Measurements from ENCODE around the gene OGFOD2. TPM values are rescaled to one million over a fixed set of nuclear protein-coding genes. Genes with fewer than 3 reads are reported as not detected.

OGFOD2 gene
- total and polyA plus RNA-seq, 2 of the 13 experiments (the other 11 are each of a cell fraction or from before 2014, with no cell fraction given), result 13.2 to 14.6 TPM

DNA sequence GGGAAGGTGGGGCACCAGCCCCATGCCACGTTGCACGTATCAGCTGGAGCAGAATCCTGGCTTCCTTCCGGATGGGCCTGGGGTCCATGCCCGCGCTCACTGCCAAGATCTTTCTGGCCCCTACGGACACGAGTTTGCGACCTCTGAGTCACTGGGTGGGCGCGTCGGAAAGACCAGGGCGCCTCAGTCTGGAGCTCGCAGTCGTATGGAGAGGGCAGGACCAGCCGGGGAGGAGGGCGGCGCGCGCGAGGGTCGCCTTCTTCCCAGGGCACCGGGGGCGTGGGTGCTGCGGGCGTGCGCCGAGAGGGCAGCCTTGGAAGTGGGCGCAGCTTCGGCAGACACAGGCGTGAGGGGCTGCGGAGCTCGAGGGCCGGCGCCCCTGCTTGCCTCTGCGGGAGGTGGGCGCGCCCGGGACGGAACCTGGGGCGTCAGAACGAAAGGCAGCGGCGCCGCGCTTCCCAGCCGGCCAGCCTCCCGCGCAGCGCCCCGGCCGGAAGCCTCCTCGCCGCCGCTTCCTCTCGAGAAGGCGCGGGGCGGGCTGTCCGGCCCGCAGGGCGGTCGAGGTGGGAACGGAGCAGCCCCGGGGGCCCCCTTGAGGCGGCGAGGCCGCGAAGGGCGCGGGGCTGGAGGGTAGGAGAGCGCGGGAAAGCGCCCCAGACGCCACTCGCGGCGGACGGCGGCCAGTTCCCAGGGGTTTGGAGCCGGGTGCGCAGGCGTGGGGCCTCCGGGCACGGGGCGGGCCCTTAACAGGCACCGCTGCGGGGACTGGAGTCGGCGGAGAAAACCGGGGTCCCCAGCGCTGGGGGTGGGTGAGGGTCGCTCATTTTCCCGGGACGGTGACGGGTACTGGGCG is 5.4 kb downstream of the OGFOD2 start, which contains the start of gene ARL6IP4 (continued):
- TF ChIP-seq, protein P1, sequence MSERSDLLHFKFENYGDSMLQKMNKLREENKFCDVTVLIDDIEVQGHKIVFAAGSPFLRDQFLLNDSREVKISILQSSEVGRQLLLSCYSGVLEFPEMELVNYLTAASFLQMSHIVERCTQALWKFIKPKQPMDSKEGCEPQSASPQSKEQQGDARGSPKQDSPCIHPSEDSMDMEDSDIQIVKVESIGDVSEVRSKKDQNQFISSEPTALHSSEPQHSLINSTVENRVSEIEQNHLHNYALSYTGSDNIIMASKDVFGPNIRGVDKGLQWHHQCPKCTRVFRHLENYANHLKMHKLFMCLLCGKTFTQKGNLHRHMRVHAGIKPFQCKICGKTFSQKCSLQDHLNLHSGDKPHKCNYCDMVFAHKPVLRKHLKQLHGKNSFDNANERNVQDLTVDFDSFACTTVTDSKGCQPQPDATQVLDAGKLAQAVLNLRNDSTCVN (CRISPR knock-in tag; IDR thresholded peaks at IDR 0.05; ENCODE audit: borderline replicate concordance), result no peak
- TF ChIP-seq KLF11 (CRISPR knock-in tag; IDR thresholded peaks at IDR 0.05) (0 out of 2 replicates have a peak, but pooled peaks have one; percentile 59), HIVEP1 (CRISPR knock-in tag; IDR thresholded peaks at IDR 0.05) (peak; percentile 59; the same call in 1 of the 2 replicates), EEA1 (CRISPR knock-in tag; IDR thresholded peaks at IDR 0.05; ENCODE audit: borderline replicate concordance) (peak; percentile 68; the same call in 1 of the 2 replicates), ZNF773 (CRISPR knock-in tag; IDR thresholded peaks at IDR 0.05; ENCODE audit: borderline replicate concordance) (peak; percentile 59; the same call in 1 of the 2 replicates), ZMYM3 (CRISPR knock-in tag; IDR thresholded peaks at IDR 0.05) (no peak), HNRNPLL (IDR thresholded peaks at IDR 0.05; ENCODE audit: low read depth, low read length, poor library complexity, severe bottlenecking) (peak; percentile 42), ZNF207 (IDR thresholded peaks at IDR 0.05; ENCODE audit: borderline replicate concordance) (no peak), AGO1 (IDR thresholded peaks at IDR 0.05; ENCODE audit: low read depth, low read length, poor library complexity, severe bottlenecking) (peak; percentile 93), ZFP36 (IDR thresholded peaks at IDR 0.05; ENCODE audit: borderline replicate concordance, low read depth, low read length, partially characterized antibody) (no peak), POGZ (CRISPR knock-in tag; IDR thresholded peaks at IDR 0.05) (peak; percentile 20; the same call in 1 of the 2 replicates), ELF3 (CRISPR knock-in tag; IDR thresholded peaks at IDR 0.05) (peak; percentile 42; the same call in 1 of the 2 replicates), TRIM24 (CRISPR knock-in tag; IDR thresholded peaks at IDR 0.05) (no peak), KDM5A (IDR thresholded peaks at IDR 0.05; ENCODE audit: borderline replicate concordance, low read length) (peak; percentile 68), ATF7-NPFF (CRISPR knock-in tag; IDR thresholded peaks at IDR 0.05; ENCODE audit: low read depth) (peak; percentile 88), ZNF44 (CRISPR knock-in tag; IDR thresholded peaks at IDR 0.05) (peak; percentile 82)
- TF ChIP-seq, protein P2, sequence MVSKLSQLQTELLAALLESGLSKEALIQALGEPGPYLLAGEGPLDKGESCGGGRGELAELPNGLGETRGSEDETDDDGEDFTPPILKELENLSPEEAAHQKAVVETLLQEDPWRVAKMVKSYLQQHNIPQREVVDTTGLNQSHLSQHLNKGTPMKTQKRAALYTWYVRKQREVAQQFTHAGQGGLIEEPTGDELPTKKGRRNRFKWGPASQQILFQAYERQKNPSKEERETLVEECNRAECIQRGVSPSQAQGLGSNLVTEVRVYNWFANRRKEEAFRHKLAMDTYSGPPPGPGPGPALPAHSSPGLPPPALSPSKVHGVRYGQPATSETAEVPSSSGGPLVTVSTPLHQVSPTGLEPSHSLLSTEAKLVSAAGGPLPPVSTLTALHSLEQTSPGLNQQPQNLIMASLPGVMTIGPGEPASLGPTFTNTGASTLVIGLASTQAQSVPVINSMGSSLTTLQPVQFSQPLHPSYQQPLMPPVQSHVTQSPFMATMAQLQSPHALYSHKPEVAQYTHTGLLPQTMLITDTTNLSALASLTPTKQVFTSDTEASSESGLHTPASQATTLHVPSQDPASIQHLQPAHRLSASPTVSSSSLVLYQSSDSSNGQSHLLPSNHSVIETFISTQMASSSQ (IDR thresholded peaks at IDR 0.05; ENCODE audit: low read depth), result no peak
- TF ChIP-seq, protein P2 (CRISPR knock-in tag; IDR thresholded peaks at IDR 0.05; ENCODE audit: borderline replicate concordance), result 0 out of 2 replicates have a peak, but pooled peaks have one; percentile 20
- TF ChIP-seq, protein P3, sequence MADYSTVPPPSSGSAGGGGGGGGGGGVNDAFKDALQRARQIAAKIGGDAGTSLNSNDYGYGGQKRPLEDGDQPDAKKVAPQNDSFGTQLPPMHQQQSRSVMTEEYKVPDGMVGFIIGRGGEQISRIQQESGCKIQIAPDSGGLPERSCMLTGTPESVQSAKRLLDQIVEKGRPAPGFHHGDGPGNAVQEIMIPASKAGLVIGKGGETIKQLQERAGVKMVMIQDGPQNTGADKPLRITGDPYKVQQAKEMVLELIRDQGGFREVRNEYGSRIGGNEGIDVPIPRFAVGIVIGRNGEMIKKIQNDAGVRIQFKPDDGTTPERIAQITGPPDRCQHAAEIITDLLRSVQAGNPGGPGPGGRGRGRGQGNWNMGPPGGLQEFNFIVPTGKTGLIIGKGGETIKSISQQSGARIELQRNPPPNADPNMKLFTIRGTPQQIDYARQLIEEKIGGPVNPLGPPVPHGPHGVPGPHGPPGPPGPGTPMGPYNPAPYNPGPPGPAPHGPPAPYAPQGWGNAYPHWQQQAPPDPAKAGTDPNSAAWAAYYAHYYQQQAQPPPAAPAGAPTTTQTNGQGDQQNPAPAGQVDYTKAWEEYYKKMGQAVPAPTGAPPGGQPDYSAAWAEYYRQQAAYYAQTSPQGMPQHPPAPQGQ (CRISPR knock-in tag; IDR thresholded peaks at IDR 0.05; ENCODE audit: borderline replicate concordance), result peak; percentile 82; the same call in 1 of the 2 replicates
- TF ChIP-seq, protein P4, sequence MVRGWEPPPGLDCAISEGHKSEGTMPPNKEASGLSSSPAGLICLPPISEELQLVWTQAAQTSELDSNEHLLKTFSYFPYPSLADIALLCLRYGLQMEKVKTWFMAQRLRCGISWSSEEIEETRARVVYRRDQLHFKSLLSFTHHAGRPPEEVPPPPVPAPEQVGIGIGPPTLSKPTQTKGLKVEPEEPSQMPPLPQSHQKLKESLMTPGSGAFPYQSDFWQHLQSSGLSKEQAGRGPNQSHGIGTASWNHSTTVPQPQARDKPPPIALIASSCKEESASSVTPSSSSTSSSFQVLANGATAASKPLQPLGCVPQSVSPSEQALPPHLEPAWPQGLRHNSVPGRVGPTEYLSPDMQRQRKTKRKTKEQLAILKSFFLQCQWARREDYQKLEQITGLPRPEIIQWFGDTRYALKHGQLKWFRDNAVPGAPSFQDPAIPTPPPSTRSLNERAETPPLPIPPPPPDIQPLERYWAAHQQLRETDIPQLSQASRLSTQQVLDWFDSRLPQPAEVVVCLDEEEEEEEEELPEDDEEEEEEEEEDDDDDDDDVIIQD (CRISPR knock-in tag; IDR thresholded peaks at IDR 0.05; ENCODE audit: low read depth), result no peak

Measured in HepG2 (cell line).